Lower lobe of right lung (tissue), 2 donors: ENCODE measurements around the gene RBM20. TPM values are rescaled to one million over a fixed set of nuclear protein-coding genes. Genes with fewer than 3 reads are reported as not detected.

Experiments used
- ATAC-seq, 2 donors: fragments of 200-7000 bp; cut with Tn5 transposase; one replicate each; pipeline ENCODE4 v1.9.1; 2020 to 2022; ENCODE audit warnings: mild to moderate bottlenecking in 2 of 2, moderate library complexity in 2 of 2
- DNase-seq: peaks from one replicate; pipeline ENCODE4 v3.0.0-alpha.2; 2020
- H3K27ac ChIP-seq: fragments of 200-600 bp; one replicate; pipeline ENCODE4 v1.8.0; 2022
- H3K27me3 ChIP-seq: fragments of 200-600 bp; one replicate; pipeline ENCODE4 v1.8.0; 2022; ENCODE audit warnings: low read depth
- H3K36me3 ChIP-seq: fragments of 200-600 bp; one replicate; pipeline ENCODE4 v1.8.0; 2022; ENCODE audit warnings: mild to moderate bottlenecking
- H3K4me1 ChIP-seq: fragments of 200-600 bp; one replicate; pipeline ENCODE4 v1.8.0; 2022
- H3K4me3 ChIP-seq: fragments of 200-600 bp; one replicate; pipeline ENCODE4 v1.8.0; 2022; ENCODE audit warnings: mild to moderate bottlenecking
- H3K9me3 ChIP-seq: fragments of 200-600 bp; one replicate; pipeline ENCODE4 v1.8.0; 2022
- CTCF ChIP-seq: fragments of 200-600 bp; IDR thresholded peaks from one replicate; pipeline ENCODE4 v1.8.0; 2022; ENCODE audit warnings: antibody characterized with exemption, mild to moderate bottlenecking
- intact Hi-C: fragments of 100-400 bp; cut with DNase I; formaldehyde crosslinking; loops from one replicate; pipeline ENCODE4 v1.11.0; 2022
- total RNA-seq: library from RNA; stranded (reverse); fragmentation: NEBNext Ultra II Directional; extraction: Animal tissue kit (Norgen Biotek cat#: 25700); gene quantifications from one replicate; pipeline ENCODE4 v1.2.1, GENCODE V29; 2021
- donor health status: DM: no; HTN: yes; CAD: no; lungs with severe emphysema.

Gene RBM20
- total RNA-seq, 1 donor from 2014 or later, result 1.0 TPM

- Histone ChIP-seq H3K36me3 (peaks cover 41% of the 10 kb centered on the region), H3K4me1 (peaks cover 33% of the 10 kb centered on the region), H3K27me3 (no peaks in the 10 kb centered on the region), H3K9me3 (no peaks in the 10 kb centered on the region), H3K27ac (no peak overlapping the region), H3K4me3 (no peak overlapping the region)
- ATAC-seq (no peak), DNase-seq (no peak)
- no peak for TF ChIP-seq CTCF
- intact Hi-C loops, result no loop called here
These were observed 232.7 kb downstream of the RBM20 start for GRCh38 chr10:110876788-110877187.

DNA sequence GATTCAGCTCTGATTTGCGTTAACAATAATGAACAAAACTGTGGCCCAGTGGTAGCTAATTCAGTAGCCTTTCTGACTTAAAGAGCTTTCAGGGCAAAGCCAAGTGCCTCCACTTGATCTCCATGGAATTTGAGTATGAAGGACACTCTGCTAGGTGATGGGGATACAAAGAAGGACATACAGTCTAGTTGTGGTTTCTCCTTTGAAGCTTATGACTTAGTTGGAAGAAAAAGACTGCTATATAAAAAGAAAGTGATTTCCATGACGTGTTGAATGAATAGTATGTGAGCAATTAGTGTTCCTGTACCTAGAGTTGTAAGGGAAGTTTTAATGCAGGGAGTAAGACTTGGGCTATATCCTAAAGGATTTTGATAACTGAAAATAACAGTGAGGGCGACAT is 235.9 kb downstream of the RBM20 start:
- H3K4me1 ChIP-seq, result peaks cover 17% of the 10 kb centered on the region
- no peak overlapping the region for H3K27ac ChIP-seq
- intact Hi-C loops, result no loop called here
- peak in 1 of 2 donors; percentile 39 for ATAC-seq
- DNase-seq, result no peak
- H3K27me3 ChIP-seq, result no peaks in the 10 kb centered on the region
- no peaks in the 10 kb centered on the region for H3K9me3 ChIP-seq
- no peak for TF ChIP-seq CTCF
- no peak overlapping the region for H3K4me3 ChIP-seq
- H3K36me3 ChIP-seq, result peaks cover 67% of the 10 kb centered on the region

DNA sequence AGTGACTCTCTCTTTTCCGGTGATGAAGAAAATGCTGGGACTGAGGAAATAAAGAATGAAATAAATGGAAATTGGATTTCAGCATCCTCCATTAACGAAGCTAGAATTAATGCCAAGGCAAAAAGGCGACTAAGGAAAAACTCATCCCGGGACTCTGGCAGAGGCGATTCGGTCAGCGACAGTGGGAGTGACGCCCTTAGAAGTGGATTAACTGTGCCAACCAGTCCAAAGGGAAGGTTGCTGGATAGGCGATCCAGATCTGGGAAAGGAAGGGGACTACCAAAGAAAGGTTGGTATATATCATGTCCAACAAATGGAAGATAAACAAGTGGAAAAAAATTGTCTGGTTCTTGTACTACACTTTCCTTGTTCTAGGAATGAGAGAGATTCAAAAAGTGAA is 237.1 kb downstream of the RBM20 start:
- TF ChIP-seq CTCF, result no peak
- no peaks in the 10 kb centered on the region for H3K27me3 ChIP-seq
- intact Hi-C loops, result no loop called here
- no peaks in the 10 kb centered on the region for H3K9me3 ChIP-seq
- H3K27ac ChIP-seq, result no peak overlapping the region
- ATAC-seq (no peak), DNase-seq (no peak)
- H3K4me3 ChIP-seq, result no peak overlapping the region
- peaks cover 17% of the 10 kb centered on the region for H3K4me1 ChIP-seq
- H3K36me3 ChIP-seq, result peaks cover 78% of the 10 kb centered on the region

- ATAC-seq (no peak), DNase-seq (no peak)
- H3K4me1 ChIP-seq, result peaks cover 11% of the 10 kb centered on the region
- intact Hi-C loops, result no loop called here
- H3K27ac ChIP-seq, result no peak overlapping the region
- H3K9me3 ChIP-seq, result no peaks in the 10 kb centered on the region
- peaks cover 78% of the 10 kb centered on the region for H3K36me3 ChIP-seq
- no peaks in the 10 kb centered on the region for H3K27me3 ChIP-seq
- no peak overlapping the region for H3K4me3 ChIP-seq
- TF ChIP-seq CTCF, result no peak
These were observed 237.8 kb downstream of the RBM20 start for GRCh38 chr10:110881905-110882304.

DNA sequence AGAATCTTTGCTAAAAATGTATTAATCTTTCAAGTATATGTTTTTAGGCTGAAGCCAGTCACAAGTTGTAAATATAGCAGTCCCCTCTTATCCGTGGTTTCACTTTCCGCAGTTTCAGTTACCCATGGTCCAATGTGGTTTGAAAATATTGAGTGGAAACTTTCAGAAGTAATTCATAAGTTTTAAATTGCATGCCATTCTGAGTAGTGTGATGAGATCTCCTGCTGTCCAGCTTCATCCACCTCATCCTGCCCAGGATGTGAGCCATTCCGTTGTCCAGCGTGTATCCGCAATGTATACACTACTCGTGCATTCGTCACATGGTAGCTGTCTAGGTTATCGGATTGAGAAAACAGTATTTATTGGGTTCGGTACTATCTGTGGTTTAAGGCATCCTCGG is 239.8 kb downstream of the RBM20 start:
- no peak for ATAC-seq
- H3K36me3 ChIP-seq, result peaks cover 81% of the 10 kb centered on the region
- H3K4me3 ChIP-seq, result no peak overlapping the region
- peaks cover 8% of the 10 kb centered on the region for H3K4me1 ChIP-seq
- no peak overlapping the region for H3K27ac ChIP-seq
- no peak for TF ChIP-seq CTCF
- H3K27me3 ChIP-seq, result no peaks in the 10 kb centered on the region
- intact Hi-C loops, result no loop called here
- DNase-seq, result no peak
- H3K9me3 ChIP-seq, result no peaks in the 10 kb centered on the region
